Fibroblast of lung (primary cell): ENCODE data around the gene GPC6.

Experiments
- EZH2 ChIP-seq: IDR thresholded peaks from 2 replicates; pipeline ENCODE4 v1.5.1; 2012; ENCODE audit warnings: low read length, control low read depth, mild to moderate bottlenecking; ENCODE audit errors: missing control alignments
- TF ChIP-seq, protein P1 (sequence below), 2 donors: IDR thresholded peaks in 1 of 2; conservative IDR thresholded peaks in 1 of 2; 1 replicate in 1 of 2; 2 replicates in 1 of 2; pipeline ENCODE4 v1.5.1; 2011 to 2012; ENCODE audit warnings: low read length in 2 of 2, control low read depth in 1 of 2, inconsistent platforms in 1 of 2, low read depth in 1 of 2, mild to moderate bottlenecking in 1 of 2

DNA sequence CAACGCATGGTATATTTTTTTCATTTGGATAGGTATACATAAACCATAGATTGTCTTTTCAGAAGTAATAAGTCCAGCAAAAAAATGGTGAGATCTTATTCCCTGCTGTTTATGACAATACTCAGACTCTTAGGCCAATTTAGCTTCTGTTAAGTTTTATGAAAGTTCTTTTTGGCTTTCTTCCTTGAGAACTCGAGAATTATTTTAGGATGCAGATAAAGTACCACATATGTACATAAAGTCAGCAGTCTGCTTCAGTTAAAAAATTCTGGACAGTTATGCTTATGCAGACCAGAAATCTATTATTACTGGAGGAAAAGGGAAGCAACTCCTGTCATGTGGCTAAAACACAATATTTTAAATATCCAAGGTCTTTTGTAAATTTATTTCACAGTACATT, 422.9 kb downstream of the GPC6 start:
- TF ChIP-seq, protein P1, sequence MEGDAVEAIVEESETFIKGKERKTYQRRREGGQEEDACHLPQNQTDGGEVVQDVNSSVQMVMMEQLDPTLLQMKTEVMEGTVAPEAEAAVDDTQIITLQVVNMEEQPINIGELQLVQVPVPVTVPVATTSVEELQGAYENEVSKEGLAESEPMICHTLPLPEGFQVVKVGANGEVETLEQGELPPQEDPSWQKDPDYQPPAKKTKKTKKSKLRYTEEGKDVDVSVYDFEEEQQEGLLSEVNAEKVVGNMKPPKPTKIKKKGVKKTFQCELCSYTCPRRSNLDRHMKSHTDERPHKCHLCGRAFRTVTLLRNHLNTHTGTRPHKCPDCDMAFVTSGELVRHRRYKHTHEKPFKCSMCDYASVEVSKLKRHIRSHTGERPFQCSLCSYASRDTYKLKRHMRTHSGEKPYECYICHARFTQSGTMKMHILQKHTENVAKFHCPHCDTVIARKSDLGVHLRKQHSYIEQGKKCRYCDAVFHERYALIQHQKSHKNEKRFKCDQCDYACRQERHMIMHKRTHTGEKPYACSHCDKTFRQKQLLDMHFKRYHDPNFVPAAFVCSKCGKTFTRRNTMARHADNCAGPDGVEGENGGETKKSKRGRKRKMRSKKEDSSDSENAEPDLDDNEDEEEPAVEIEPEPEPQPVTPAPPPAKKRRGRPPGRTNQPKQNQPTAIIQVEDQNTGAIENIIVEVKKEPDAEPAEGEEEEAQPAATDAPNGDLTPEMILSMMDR (conservative IDR thresholded peaks at IDR 0.05 in 1 of 2, IDR thresholded peaks at IDR 0.05 in 1 of 2; ENCODE audit: low read depth in 1 of 2, low read length in 2 of 2): no peak
- no peak for TF ChIP-seq EZH2
